K562 (cell line): ENCODE data around the gene MYO1A. TPM values are rescaled to one million over a fixed set of nuclear protein-coding genes. Genes with fewer than 3 reads are reported as not detected.

Experiments used
- ARID1B ChIP-seq: fragments of 450-650 bp; IDR thresholded peaks from 2 replicates; pipeline ENCODE4 v1.6.1; 2016; ENCODE audit warnings: antibody characterized with exemption, mild to moderate bottlenecking, inconsistent platforms
- BACH1 ChIP-seq: fragments of 200-800 bp; sonication (Bioruptor generic); IDR thresholded peaks from 2 replicates; pipeline ENCODE4 v1.6.1; 2016; ENCODE audit warnings: missing genetic modification characterization, missing compliant biosample characterization
- BCOR ChIP-seq: fragments of 450-650 bp; IDR thresholded peaks from 2 replicates; pipeline ENCODE4 v1.6.1; 2016
- CREBBP ChIP-seq: IDR thresholded peaks from one replicate; pipeline ENCODE4 v1.6.1; 2012; ENCODE audit warnings: low read depth, mild to moderate bottlenecking, control low read depth, inconsistent platforms, low read length
- CREM ChIP-seq: IDR thresholded peaks from 2 replicates; pipeline ENCODE4 v1.6.1; 2014; ENCODE audit warnings: antibody characterized with exemption, low read depth
- DACH1 ChIP-seq: fragments of 450-650 bp; IDR thresholded peaks from 2 replicates; pipeline ENCODE4 v1.6.1; 2018; ENCODE audit not compliant: partially characterized antibody
- EP300 ChIP-seq: IDR thresholded peaks from 2 replicates; pipeline ENCODE4 v1.6.1; 2012; ENCODE audit warnings: low read length, improper control_type of control experiment
- EP400 ChIP-seq: fragments of 450-650 bp; IDR thresholded peaks from 2 replicates; pipeline ENCODE4 v1.6.1; 2017; ENCODE audit warnings: antibody characterized with exemption, mild to moderate bottlenecking, moderate library complexity
- ETV1 ChIP-seq: fragments of 450-650 bp; conservative IDR thresholded peaks from 2 replicates; pipeline ENCODE4 v1.6.1; 2016; ENCODE audit warnings: missing genetic modification characterization, control low read depth, low read depth, missing compliant biosample characterization
- FOSL1 ChIP-seq: fragments of 200-800 bp; sonication (Bioruptor generic); conservative IDR thresholded peaks from 2 replicates; pipeline ENCODE4 v1.6.1; 2016; ENCODE audit warnings: missing genetic modification characterization, missing compliant biosample characterization
- KAT8 ChIP-seq: fragments of 450-650 bp; IDR thresholded peaks from 2 replicates; pipeline ENCODE4 v1.6.1; 2016; ENCODE audit warnings: low read depth, mild to moderate bottlenecking
- MAZ ChIP-seq, 2 experiments: fragments of 450-650 bp in 1 of 2; sonication (generic) in 1 of 2; formaldehyde crosslinking; IDR thresholded peaks in 1 of 2; conservative IDR thresholded peaks in 1 of 2; 2 replicates each; pipeline versions ENCODE4 v1.4.0 to v1.5.0; 2020; ENCODE audit warnings: mild to moderate bottlenecking in 1 of 2, missing genetic modification reagents in 1 of 2
- MEIS2 ChIP-seq: fragments of 450-650 bp; IDR thresholded peaks from 2 replicates; pipeline ENCODE4 v1.6.1; 2014; ENCODE audit warnings: mild to moderate bottlenecking; ENCODE audit not compliant: partially characterized antibody
- MTF1 ChIP-seq: fragments of 250-450 bp; sonication (Bioruptor Pico); IDR thresholded peaks from 2 replicates; pipeline ENCODE4 v1.9.0; 2021; ENCODE audit warnings: moderate library complexity, mild to moderate bottlenecking, inconsistent platforms, borderline replicate concordance
- MYC ChIP-seq, 2 experiments: fragments of 250-450 bp in 1 of 2; sonication (Bioruptor Pico) in 1 of 2; IDR thresholded peaks; 2 replicates each; pipeline versions ENCODE4 v1.5.1 to v1.6.1; 2012 to 2021; ENCODE audit warnings: low read depth in 2 of 2, borderline replicate concordance in 1 of 2, improper control_type of control experiment in 1 of 2, low read length in 1 of 2, mild to moderate bottlenecking in 1 of 2, moderate library complexity in 1 of 2
- SMAD4 ChIP-seq: fragments of 250-450 bp; sonication (Bioruptor Pico); conservative IDR thresholded peaks from 2 replicates; pipeline ENCODE4 v1.8.0; 2021; ENCODE audit warnings: inconsistent platforms, mild to moderate bottlenecking, moderate library complexity
- SNRNP70 ChIP-seq: fragments of 200-400 bp; formaldehyde crosslinking; optimal IDR thresholded peaks from 2 replicates; pipeline ENCODE3; 2017; ENCODE audit warnings: low read depth, low read length
- SOX6 ChIP-seq: fragments of 450-650 bp; IDR thresholded peaks from 2 replicates; pipeline ENCODE4 v1.6.1; 2014; ENCODE audit warnings: mild to moderate bottlenecking
- SRSF9 ChIP-seq: fragments of 200-400 bp; formaldehyde crosslinking; IDR thresholded peaks from 2 replicates; pipeline ENCODE4 v1.6.1; 2017; ENCODE audit warnings: low read depth, low read length, borderline replicate concordance
- TBL1XR1 ChIP-seq, 2 experiments: IDR thresholded peaks; 2 replicates each; pipeline ENCODE4 v1.6.1; 2012; ENCODE audit warnings: improper control_type of control experiment in 2 of 2, low read length in 2 of 2, mild to moderate bottlenecking in 1 of 2
- TEAD4 ChIP-seq, 2 experiments: sonication (generic) in 1 of 2; formaldehyde crosslinking in 1 of 2; IDR thresholded peaks; 2 replicates each; pipeline versions ENCODE4 v1.6.1 to v1.8.0; 2012 to 2022; ENCODE audit warnings: borderline replicate concordance in 1 of 2, inconsistent platforms in 1 of 2, low read length in 1 of 2, mild to moderate bottlenecking in 1 of 2, missing genetic modification reagents in 1 of 2
- ZNF507 ChIP-seq: conservative IDR thresholded peaks from 2 replicates; pipeline ENCODE4 v1.6.1; 2017; ENCODE audit warnings: missing genetic modification characterization, missing compliant biosample characterization
- ZNF766 ChIP-seq: fragments of 200-800 bp; sonication (Bioruptor generic); conservative IDR thresholded peaks from 2 replicates; pipeline ENCODE4 v1.6.1; 2016; ENCODE audit warnings: missing genetic modification characterization, missing compliant biosample characterization
- ZNF830 ChIP-seq: fragments of 250-450 bp; sonication (Bioruptor Pico); IDR thresholded peaks from 2 replicates; pipeline ENCODE4 v1.5.0; 2021; ENCODE audit warnings: mild to moderate bottlenecking
- polyA plus RNA-seq, 8 experiments: library from polyadenylated mRNA; depleted of rRNA in 4 of 8; stranded (reverse) in 5 of 8; unstranded in 3 of 8; fragments of >200 nt; fragmentation: Nextera tagmentation in 2 of 8; fragmentation: Illumina TruSeq in 1 of 8; extraction: Ambion mirVana in 2 of 8; extraction: Trizol in 1 of 8; gene quantifications; 2 replicates each; pipeline versions ENCODE4 v1.2.1 to v1.2.3, GENCODE V29; 2011 to 2014; ENCODE audit warnings: inconsistent platforms in 1 of 8, missing spikeins in 1 of 8
- total RNA-seq, 7 experiments: library from RNA; depleted of rRNA in 6 of 7; stranded (reverse); fragments of >200 nt in 6 of 7; fragmentation: Illumina TruSeq in 2 of 7; extraction: Trizol in 2 of 7; gene quantifications; 2 replicates each; pipeline versions ENCODE4 v1.2.1 to v1.2.3, GENCODE V29; 2011 to 2021; ENCODE audit warnings: low replicate concordance in 1 of 7
- TF ChIP-seq, protein P1 (sequence below): fragments of 450-650 bp; IDR thresholded peaks from 2 replicates; pipeline ENCODE4 v1.6.1; 2014; ENCODE audit warnings: low read depth, mild to moderate bottlenecking, moderate library complexity, borderline replicate concordance
- TF ChIP-seq, protein P2 (sequence below), 2 experiments: IDR thresholded peaks; 2 replicates each; pipeline ENCODE4 v1.6.1; 2012; ENCODE audit warnings: improper control_type of control experiment in 2 of 2, low read depth in 2 of 2, low read length in 2 of 2, borderline replicate concordance in 1 of 2

The MYO1A gene
- total and polyA plus RNA-seq, 9 of the 15 experiments (the other 6 are each of a cell fraction or from before 2014, with no cell fraction given), result 0.03 to 0.29 (median 0.14) TPM; not detected in 2

DNA sequence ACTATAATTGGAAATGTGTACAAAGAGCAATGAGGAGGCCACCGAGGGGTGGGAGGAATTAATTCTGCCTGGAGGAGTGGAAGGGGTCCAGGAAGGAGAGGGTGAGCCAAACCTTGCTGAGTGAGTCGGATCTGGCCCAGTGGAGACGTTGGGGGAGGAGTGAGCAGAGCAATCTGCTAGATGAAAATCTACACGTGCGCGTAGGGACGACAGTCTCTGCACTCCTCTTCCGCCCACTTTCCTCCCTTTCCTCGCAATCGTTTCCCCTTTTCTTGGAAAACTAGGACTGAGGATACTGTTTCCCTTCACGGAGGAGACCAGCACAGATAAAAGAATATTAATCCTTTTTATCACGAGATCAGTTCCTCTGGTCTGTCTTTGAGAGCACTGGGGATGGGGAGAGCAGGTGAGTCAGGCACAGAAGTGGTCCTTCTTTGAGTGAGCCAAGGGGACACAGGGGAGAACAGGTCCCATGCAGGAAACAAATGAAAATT lies 36.1 kb upstream of the MYO1A start (continued):
- TF ChIP-seq MAZ (CRISPR knock-in tag; conservative IDR thresholded peaks at IDR 0.05 in 1 of 2, IDR thresholded peaks at IDR 0.05 in 1 of 2) (peak in 1 of 2 experiments; percentile 58; a peak in 1 of 4 replicates), EP400 (peak; percentile 41), CREM (peak; percentile 72), BACH1 (tag) (0 out of 2 replicates have a peak, but pooled peaks have one; percentile 50), DACH1 (peak; percentile 39), KAT8 (no peak), CREBBP (no peak), MEIS2 (peak; percentile 32), ARID1B (peak; percentile 61), ETV1 (peak; percentile 8; the same call in 1 of the 2 replicates), SNRNP70 (no peak), MYC (IDR thresholded peaks at IDR 0.05; ENCODE audit: low read depth, low read length) (peak; percentile 87), MYC (CRISPR knock-in tag; IDR thresholded peaks at IDR 0.05; ENCODE audit: borderline replicate concordance, low read depth) (peak; percentile 56; the same call in 1 of the 2 replicates), SOX6 (peak; percentile 71; the same call in 1 of the 2 replicates), FOSL1 (tag) (peak; percentile 33; the same call in 1 of the 2 replicates), ZNF766 (no peak), BCOR (no peak), TEAD4 (IDR thresholded peaks at IDR 0.05; ENCODE audit: low read length) (peak; percentile 37; the same call in 1 of the 2 replicates), TEAD4 (CRISPR knock-in tag; IDR thresholded peaks at IDR 0.05; ENCODE audit: borderline replicate concordance) (no peak), SMAD4 (CRISPR knock-in tag) (peak; percentile 74), SRSF9 (no peak), ZNF830 (CRISPR knock-in tag) (no peak), MTF1 (CRISPR knock-in tag) (no peak), EP300 (peak; percentile 72; the same call in 1 of the 2 replicates), ZNF507 (tag) (no peak), TBL1XR1 (IDR thresholded peaks at IDR 0.05; ENCODE audit: low read length in 2 of 2) (peak in 1 of 2 experiments; percentile 7; a peak in 1 of 4 replicates)
- TF ChIP-seq, protein P1, sequence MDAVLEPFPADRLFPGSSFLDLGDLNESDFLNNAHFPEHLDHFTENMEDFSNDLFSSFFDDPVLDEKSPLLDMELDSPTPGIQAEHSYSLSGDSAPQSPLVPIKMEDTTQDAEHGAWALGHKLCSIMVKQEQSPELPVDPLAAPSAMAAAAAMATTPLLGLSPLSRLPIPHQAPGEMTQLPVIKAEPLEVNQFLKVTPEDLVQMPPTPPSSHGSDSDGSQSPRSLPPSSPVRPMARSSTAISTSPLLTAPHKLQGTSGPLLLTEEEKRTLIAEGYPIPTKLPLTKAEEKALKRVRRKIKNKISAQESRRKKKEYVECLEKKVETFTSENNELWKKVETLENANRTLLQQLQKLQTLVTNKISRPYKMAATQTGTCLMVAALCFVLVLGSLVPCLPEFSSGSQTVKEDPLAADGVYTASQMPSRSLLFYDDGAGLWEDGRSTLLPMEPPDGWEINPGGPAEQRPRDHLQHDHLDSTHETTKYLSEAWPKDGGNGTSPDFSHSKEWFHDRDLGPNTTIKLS, result 0 out of 2 replicates have a peak, but pooled peaks have one; percentile 36
- TF ChIP-seq, protein P2, sequence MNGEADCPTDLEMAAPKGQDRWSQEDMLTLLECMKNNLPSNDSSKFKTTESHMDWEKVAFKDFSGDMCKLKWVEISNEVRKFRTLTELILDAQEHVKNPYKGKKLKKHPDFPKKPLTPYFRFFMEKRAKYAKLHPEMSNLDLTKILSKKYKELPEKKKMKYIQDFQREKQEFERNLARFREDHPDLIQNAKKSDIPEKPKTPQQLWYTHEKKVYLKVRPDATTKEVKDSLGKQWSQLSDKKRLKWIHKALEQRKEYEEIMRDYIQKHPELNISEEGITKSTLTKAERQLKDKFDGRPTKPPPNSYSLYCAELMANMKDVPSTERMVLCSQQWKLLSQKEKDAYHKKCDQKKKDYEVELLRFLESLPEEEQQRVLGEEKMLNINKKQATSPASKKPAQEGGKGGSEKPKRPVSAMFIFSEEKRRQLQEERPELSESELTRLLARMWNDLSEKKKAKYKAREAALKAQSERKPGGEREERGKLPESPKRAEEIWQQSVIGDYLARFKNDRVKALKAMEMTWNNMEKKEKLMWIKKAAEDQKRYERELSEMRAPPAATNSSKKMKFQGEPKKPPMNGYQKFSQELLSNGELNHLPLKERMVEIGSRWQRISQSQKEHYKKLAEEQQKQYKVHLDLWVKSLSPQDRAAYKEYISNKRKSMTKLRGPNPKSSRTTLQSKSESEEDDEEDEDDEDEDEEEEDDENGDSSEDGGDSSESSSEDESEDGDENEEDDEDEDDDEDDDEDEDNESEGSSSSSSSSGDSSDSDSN (IDR thresholded peaks at IDR 0.05; ENCODE audit: borderline replicate concordance in 1 of 2, low read depth in 2 of 2, low read length in 2 of 2), result 0 out of 4 replicates have a peak, but pooled peaks of 1 of the 2 experiments have one; percentile 10
